GM13976 (cell line): Measurements from ENCODE around the gene FASN.

ENCODE experiments used
- DNase-seq: peaks from one replicate; pipeline ENCODE4 v3.0.0; 2012; ENCODE audit warnings: low spot score
- CTCF ChIP-seq: IDR thresholded peaks from 2 replicates; pipeline ENCODE4 v1.5.1; 2012; ENCODE audit warnings: borderline replicate concordance, mild to moderate bottlenecking; ENCODE audit not compliant: insufficient read depth; ENCODE audit errors: extremely low read depth, missing control alignments, control extremely low read depth
- in situ Hi-C: fragments of 300-500 bp; cut with MboI; formaldehyde crosslinking; loops from one replicate; pipeline ENCODE4 v1.12.0; 2022; ENCODE audit warnings: low sequenced_read_pairs, mixed read lengths, inconsistent platforms; ENCODE audit not compliant: unreplicated experiment

The FASN gene

DNA sequence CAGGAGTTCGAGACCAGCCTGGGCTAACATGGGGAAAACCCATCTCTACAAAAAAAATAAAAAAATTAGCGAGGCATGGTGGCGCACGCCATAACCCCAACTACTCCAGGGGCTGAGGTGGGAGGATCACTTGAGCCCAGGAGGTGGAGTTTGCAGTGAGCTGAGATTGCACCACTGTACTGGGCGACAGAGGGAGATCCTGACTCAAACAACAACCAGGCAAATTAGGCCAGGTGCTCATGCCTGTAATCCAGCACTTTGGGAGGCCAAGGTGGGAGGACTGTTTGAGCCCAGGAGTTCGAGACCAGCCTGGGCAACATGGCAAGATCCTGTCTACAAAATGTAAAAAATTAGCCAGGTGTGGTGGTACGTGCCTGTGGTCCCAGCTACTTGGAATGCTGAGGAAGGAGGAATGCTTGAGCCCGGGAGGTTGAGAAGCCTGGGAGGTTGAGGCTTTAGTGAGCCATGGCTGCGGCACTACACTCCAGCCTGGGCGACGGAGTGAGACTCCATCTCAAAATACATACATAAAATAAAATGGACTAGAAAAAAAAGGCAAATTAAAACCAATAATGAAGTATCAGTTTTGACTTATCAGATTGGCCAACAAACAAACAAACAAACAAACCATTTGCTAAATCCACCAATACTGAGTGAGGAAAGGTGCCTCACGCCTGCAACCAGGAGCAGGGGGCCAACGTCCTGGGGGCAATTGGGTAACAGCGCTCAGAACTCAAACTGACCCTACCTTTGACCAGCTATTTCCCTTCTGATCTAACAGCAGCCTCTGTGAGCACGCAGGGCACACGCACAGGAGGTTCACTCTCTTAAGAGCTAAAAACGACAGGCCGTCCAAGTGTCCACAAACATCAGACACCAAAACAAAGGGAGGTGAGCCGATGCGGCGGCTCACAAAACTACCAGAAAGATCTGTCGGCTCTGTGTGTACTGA lies 19.4 kb upstream of the FASN start:
- no peak for DNase-seq
- no peak for TF ChIP-seq CTCF
- in situ Hi-C loops = no loop called here

GRCh38 chr17:82116246-82116645 lies 18.2 kb upstream of the FASN start:
- no peak for TF ChIP-seq CTCF
- in situ Hi-C loops = no loop called here

DNA sequence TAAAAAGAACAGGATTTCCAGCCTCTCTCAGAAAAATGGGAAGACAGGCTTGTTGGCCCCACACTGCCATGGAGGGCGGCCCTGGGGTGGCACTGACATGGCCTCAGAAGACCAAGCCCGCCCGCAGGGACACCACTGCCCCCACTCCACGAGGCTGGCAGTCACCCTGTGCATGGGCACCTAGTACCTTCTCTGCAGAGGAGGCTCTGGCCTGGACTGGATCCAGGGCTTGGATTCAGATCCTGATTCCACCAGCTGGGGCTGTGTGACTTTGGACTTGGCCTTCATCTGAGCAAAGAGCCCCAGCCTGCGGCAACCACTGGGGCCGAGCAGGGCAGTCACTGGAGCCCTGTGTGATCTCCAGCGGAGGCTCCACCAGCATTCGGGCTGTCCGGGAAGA lies 16.8 kb upstream of the FASN start:
- in situ Hi-C loops = no loop called here
- no peak for TF ChIP-seq CTCF
- DNase-seq = no peak

More at GRCh38 chr17:82116246-82116645, 18.2 kb upstream of the FASN start:
- no peak for DNase-seq

GRCh38 chr17:82114447-82114846 lies 16.4 kb upstream of the FASN start:
- TF ChIP-seq CTCF = no peak
- DNase-seq = no peak
- in situ Hi-C loops = no loop called here

- in situ Hi-C loops = no loop called here
- no peak for DNase-seq
- no peak for TF ChIP-seq CTCF
These were observed 15.9 kb upstream of the FASN start for GRCh38 chr17:82113941-82114340.

DNA sequence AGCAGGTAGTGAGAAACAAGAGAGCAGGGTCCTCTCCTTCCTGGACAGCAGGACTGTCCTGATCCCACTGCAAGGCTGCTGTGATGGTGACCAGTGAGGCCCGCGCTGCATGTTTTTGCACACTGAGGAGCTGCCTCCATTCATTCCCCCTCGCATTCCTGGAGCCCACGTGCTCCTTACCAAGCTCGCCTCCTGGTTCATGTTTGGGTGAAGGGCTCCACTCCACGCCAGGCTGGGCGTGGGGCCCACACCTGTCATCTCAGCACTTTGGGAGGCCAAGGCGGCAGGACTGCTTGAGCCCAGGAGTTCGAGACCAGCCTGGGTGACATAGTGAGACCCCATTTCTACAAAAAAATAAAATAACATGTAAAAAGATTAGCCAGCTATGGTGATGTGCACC lies 15.4 kb upstream of the FASN start:
- in situ Hi-C loops = no loop called here
- TF ChIP-seq CTCF = no peak
- DNase-seq = no peak
